Vagina (tissue), 2 donors: ENCODE data around the gene SMIM35.

Experiments used
- CTCF ChIP-seq, 3 experiments: fragments of 450-650 bp in 2 of 3; fragments of 200-600 bp in 1 of 3; sonication (generic) in 1 of 3; IDR thresholded peaks; one replicate each; pipeline ENCODE4 v1.5.1; 2017 to 2019; ENCODE audit warnings: antibody characterized with exemption in 3 of 3, mild to moderate bottlenecking in 2 of 3, moderate library complexity in 2 of 3
- POLR2A ChIP-seq, 2 donors: fragments of 450-650 bp; IDR thresholded peaks; one replicate each; pipeline ENCODE4 v1.6.1; 2017; ENCODE audit warnings: antibody characterized with exemption in 2 of 2, mild to moderate bottlenecking in 2 of 2, moderate library complexity in 2 of 2
- POLR2AphosphoS5 ChIP-seq, 2 donors: sonication (generic); formaldehyde crosslinking; IDR thresholded peaks; one replicate each; pipeline ENCODE4 v1.9.0; 2017; ENCODE audit warnings: antibody characterized with exemption in 2 of 2, mild to moderate bottlenecking in 2 of 2, low read depth in 1 of 2; ENCODE audit not compliant: insufficient read depth in 1 of 2

DNA sequence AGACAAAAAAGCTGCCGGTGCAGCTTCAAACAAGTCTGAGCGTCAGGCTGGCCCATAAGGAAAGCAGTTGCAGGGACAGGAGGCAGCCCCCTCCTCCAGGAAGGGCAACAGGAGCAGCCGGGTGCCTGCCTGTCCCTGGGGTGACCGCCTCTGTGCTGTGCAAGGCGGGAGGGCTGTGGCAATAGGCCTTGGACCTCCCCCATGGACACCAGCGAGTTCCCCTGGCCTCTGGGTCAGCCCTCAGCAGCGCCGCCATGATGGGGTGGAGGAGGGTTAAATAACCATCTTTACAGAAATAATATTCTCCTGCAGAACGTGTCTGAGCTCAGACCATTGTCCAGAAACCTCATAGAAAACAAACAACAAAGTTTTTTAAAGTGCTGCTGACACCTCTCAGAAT, 13.2 kb downstream of the SMIM35 start:
- TF ChIP-seq POLR2A (IDR thresholded peaks at IDR 0.05) (no peak), CTCF (IDR thresholded peaks at IDR 0.05) (no peak), POLR2AphosphoS5 (IDR thresholded peaks at IDR 0.05; ENCODE audit: insufficient read depth in 1 of 2, low read depth in 1 of 2) (no peak)
